CD4-positive, alpha-beta T cell treated with Interleukin-15 for 1 hour (primary cell): Measurements from ENCODE around the gene DLG2.
"Not testable (repeated sequence)": the region's sequence is repeated elsewhere in the genome, so short reads cannot be mapped to it uniquely, and the experiment has no call there.

Experiments used
- DNase-seq: peaks from one replicate; pipeline ENCODE4 v3.0.0-alpha.2; 2020

DLG2 gene

GRCh38 chr11:83639995-83640758, 1987.0 kb downstream of the DLG2 start:
- no peak for DNase-seq

- DNase-seq, result no peak
Observed at GRCh38 chr11:83635166-83635565, 1992.0 kb downstream of the DLG2 start.

DNA sequence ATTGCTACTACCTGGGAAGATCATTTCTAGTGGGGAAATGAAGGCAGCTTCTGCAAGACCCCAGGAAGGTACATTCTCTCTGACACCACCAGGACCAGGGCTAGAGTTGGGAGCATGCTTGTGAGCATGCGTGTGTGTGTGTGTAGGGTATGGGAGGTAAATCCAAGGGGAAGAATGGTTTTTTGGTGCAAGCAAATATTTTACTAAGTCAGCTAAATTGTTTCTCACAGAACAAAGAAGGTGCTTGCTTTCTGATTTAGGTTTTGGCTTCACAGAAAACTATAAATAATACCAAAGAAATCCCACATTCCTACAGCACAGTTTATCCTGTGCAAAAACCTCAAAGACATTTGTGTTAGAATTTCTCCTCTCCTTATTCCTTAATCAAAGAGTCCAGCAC, 1996.9 kb downstream of the DLG2 start:
- DNase-seq, result no peak

- no peak for DNase-seq
Observed at GRCh38 chr11:83629775-83630174, 1997.4 kb downstream of the DLG2 start.

GRCh38 chr11:83628622-83629355, 1998.4 kb downstream of the DLG2 start:
- DNase-seq, result no peak

DNA sequence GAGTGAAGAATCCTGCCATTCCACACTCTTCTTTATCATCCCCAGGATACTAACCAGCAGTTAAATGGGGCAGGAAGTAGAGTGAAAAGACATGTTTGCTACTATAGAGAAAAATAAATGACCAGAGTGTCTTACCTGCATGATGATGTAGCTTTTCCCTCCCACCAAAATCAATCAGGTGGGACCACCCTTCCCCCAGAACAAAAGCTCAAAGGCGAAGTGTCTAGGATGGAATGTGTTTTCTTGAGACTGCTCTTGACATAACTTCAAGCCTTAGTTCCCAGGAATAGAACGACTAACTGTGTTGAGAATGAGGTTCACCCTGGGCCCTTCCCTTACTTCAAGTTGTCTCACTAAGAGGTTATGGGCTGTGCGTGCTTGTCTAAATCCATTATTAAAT, 2001.8 kb downstream of the DLG2 start:
- no peak for DNase-seq

DNA sequence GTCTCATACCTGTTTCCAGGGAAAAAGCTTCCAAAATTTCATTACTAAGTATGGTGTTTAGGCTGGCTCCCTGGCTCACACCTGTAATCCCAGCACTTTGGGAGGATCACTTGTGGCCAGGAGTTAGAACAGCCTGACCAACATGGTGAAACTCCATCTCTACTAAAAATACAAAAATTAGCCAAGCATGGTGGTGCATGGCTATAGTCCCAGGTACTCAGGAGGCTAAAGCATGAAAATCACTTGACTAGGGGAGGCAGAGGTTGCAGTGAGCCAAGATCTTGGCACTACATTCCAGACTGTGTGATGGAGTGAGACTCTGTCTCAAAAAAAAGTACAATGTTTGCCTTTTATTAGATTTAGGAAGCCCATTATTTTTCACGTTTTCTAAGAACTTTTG, 2009.5 kb downstream of the DLG2 start:
- no peak for DNase-seq

DNA sequence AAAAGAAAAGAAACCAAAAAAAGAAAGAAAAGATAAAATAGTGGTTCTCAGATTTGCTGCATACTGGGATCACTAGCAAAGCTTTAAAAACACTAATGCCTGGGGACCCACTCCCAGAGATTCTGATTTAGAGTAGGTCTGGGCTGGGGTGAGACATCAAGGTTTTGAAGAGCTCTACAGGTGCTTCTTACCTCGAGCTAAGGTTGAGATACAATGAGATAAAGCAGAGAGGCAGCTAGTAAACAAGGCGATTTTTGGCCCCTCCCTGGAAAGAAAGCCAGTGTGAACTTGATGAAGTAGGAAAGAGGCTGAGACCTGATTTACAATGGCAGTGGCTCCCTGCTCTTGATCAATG, 2013.4 kb downstream of the DLG2 start:
- no peak for DNase-seq

- no peak for DNase-seq
Observed at GRCh38 chr11:83612891-83613766, 2014.0 kb downstream of the DLG2 start.

DNA sequence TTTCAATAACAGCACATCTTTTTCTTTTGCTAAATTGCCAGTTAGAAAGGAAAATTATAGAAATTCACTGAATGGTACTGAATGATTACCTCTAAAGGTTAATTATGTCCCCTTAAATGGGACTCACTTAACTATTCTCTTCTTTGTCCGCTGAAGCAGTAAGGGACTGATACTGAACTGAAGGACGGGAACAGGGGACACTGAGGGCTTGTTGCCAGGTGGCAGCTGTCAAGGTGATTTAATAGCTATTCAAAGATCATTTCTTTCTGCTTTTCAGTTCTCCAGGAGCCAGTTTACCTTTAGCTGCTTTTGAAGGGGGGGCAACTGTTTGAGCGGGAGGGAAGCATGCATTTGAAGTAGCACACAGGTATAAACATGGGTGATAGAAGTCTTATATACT, 2015.5 kb downstream of the DLG2 start:
- no peak for DNase-seq

DNA sequence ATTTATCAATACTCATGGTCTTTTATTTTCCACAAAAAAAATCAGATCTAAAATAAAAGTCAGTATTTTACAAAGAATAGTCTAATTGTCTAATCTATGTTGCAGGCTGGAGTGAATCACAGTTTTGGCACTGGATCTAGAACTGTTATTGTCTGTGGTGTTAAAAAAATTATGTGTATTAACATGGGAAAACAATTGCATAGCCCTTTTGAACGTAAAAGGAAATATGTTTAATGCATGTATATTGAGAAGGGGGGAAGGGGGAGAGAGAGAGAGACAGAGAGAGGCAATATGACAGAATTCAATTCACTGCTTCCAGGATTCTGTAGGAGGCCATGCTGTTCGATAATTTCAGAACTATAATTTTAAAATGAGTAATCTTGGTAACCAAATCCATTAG, 2016.1 kb downstream of the DLG2 start:
- no peak for DNase-seq

GRCh38 chr11:83609191-83609590, 2018.0 kb downstream of the DLG2 start:
- DNase-seq, result no peak

- no peak for DNase-seq
Observed at GRCh38 chr11:83608571-83608970, 2018.6 kb downstream of the DLG2 start.

- no peak for DNase-seq
Observed at GRCh38 chr11:83601914-83602527, 2025.1 kb downstream of the DLG2 start.

GRCh38 chr11:83601201-83601913, 2025.8 kb downstream of the DLG2 start:
- DNase-seq, result no peak

DNA sequence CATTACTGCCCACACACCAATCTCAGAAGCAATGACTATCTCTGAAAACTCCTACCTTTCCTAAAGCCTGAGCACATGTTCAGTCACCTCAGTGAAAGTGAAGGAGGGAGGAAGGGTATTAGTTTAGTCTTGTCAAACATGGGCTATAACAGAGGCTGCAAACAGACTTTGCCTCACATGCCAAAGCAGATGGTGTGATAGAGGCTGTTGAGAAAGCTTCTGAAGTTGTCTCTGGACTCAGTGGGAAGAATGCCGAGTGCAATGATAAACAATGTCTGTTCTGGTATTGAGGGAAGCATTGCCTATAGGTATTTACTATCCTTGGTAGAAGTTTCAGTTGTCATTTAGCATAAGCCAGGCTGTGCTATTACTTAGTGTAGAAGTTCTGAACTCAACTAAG, 2026.5 kb downstream of the DLG2 start:
- no peak for DNase-seq

DNA sequence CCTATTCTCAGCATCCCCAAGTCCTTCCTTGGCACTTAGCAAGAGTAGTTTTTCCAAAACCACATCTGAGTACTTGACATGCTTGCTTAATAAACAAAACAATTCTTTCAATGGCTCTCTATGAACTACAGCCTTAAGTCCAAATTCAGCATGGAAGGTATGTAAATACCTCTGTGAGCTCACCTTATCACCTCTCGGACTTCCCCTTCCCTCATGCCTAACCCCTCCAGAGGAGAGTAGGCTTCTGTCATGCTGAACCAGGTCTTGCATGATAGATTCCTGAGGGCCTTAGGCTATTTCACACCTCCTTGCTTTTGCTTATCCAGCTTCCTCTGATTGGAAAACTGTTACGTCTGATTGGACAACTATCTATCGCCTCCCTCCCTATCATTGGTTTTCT, 2028.1 kb downstream of the DLG2 start:
- no peak for DNase-seq

- DNase-seq, result not testable (repeated sequence)
Observed at GRCh38 chr11:83587797-83588196, 2039.3 kb downstream of the DLG2 start.

DNA sequence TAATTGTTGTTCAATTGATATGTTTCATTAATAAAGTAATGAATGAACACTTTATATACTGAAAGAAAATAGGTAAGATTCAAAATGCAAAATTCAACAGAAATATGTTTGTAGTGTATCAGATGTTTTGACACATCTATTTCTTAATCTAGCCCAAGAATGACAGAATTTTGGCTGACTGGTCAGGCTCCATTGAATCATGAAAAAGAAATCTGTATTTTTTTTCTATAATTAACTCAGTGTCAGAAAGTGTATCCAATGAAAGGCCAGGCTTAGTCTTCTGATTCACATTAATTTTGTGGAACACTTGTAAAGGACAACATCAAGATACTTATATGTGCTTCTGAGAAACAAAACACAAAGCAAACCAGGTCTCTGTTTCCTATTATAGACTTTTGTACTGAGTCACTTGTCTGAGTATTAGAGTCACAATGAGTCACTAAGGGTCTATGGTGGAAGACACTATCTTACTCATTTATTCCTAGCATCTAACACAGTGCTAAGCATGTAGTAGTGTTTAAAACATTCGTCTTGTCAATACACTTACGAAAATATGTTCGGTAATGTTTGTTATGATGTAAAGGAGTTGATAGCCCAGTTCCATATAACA, 2043.3 kb downstream of the DLG2 start:
- DNase-seq, result no peak

DNA sequence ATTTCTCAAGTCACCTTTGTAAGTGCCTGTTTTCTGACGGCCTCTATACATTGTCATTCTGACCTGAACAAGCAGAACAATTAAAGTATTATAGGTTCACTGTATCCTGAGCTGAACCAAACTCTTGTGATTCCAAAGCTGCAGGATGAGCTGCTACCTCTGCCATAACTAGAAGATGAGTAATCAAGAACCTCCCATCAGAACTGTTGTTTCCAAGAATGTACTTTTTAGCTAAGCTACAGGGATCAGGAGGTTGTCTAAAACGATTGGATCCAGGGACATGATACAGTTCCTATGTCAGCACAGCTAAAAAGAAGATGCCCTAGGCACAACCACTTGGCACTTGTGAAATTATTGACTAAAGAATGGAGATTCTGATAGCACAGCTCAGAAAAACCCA, 2052.6 kb downstream of the DLG2 start:
- no peak for DNase-seq

GRCh38 chr11:83572581-83573496, 2054.3 kb downstream of the DLG2 start:
- no peak for DNase-seq
